Gastroesophageal sphincter (tissue), 3 donors: ENCODE data around the gene CFAP90.

ENCODE experiments used
- CTCF ChIP-seq, 4 experiments: fragments of 200-600 bp in 2 of 4; fragments of 450-650 bp in 2 of 4; sonication (generic) in 1 of 4; IDR thresholded peaks; one replicate each; pipeline ENCODE4 v1.5.1; 2017 to 2019; ENCODE audit warnings: antibody characterized with exemption in 4 of 4, mild to moderate bottlenecking in 2 of 4, moderate library complexity in 2 of 4
- EP300 ChIP-seq: sonication (generic); formaldehyde crosslinking; IDR thresholded peaks from one replicate; pipeline ENCODE4 v1.6.1; 2017; ENCODE audit warnings: antibody characterized with exemption, mild to moderate bottlenecking
- POLR2AphosphoS5 ChIP-seq: sonication (generic); formaldehyde crosslinking; IDR thresholded peaks from one replicate; pipeline ENCODE4 v1.6.1; 2017; ENCODE audit warnings: antibody characterized with exemption

GRCh38 chr5:7872517-7873130 is 21.7 kb upstream of the CFAP90 start:
- TF ChIP-seq CTCF (IDR thresholded peaks at IDR 0.05) (no peak), EP300 (no peak), POLR2AphosphoS5 (no peak)
